GM12878 (cell line): Measurements from ENCODE around the gene PLG. TPM values are rescaled to one million over a fixed set of nuclear protein-coding genes. Genes with fewer than 3 reads are reported as not detected.

Experiments
- ATAC-seq: fragments of 200-7000 bp; cut with Tn5 transposase; 3 replicates; pipeline ENCODE4 v1.9.1; 2020; ENCODE audit warnings: mild to moderate bottlenecking, moderate library complexity
- BruUV-seq: library from RNA; stranded (reverse); fragments of 400-500 nt; replicated peaks from 2 replicates; lab custom pipeline; 2021; lab: Mats Ljungman, UMichigan
- CTCF ChIA-PET: fragments of 300-600 bp; sonication (Branson Sonifier 250); formaldehyde crosslinking; extraction: SDS; loops from one replicate; lab custom pipeline; 2021; ENCODE audit warnings: inconsistent platforms; lab: Yijun Ruan, JAX
- POLR2A ChIA-PET: fragments of 350-600 bp; formaldehyde crosslinking; extraction: SDS; loops from one replicate; lab custom pipeline; 2021; ENCODE audit warnings: inconsistent platforms; lab: Charles Lee
- RAD21 ChIA-PET: fragments of 300-600 bp; sonication (Branson Sonifier 250); formaldehyde crosslinking; loops from one replicate; lab custom pipeline; 2023; ENCODE audit warnings: antibody characterized with exemption; ENCODE audit not compliant: unreplicated experiment; lab: Charles Lee
- SMC1A ChIA-PET: fragments of 300-600 bp; sonication (Branson Sonifier 250); formaldehyde crosslinking; loops from one replicate; lab custom pipeline; 2023; ENCODE audit not compliant: unreplicated experiment, uncharacterized antibody; lab: Charles Lee
- DNase-seq: peaks from one replicate; pipeline ENCODE4 v3.0.0-alpha.2; 2011; ENCODE audit warnings: low read depth, low spot score
- FAIRE-seq: peaks from 3 replicates; lab custom pipeline; 2011; peaks lifted over from hg19 to GRCh38; lab: Jason Lieb, UNC
- H2AFZ ChIP-seq: 2 replicates; pipeline ENCODE4 v1.6.0; 2011; ENCODE audit warnings: low read depth, low read length, control low read depth; ENCODE audit not compliant: control insufficient read depth
- H3K27ac ChIP-seq: 2 replicates; pipeline ENCODE4 v1.5.1; 2011; ENCODE audit warnings: control low read depth; ENCODE audit not compliant: control insufficient read depth, insufficient read depth
- H3K27me3 ChIP-seq, 2 experiments: replicated peaks in 1 of 2; 2 replicates each; pipeline versions ENCODE4 v1.6.0 to v1.6.1; 2011; ENCODE audit warnings: low read length in 1 of 2; ENCODE audit not compliant: control insufficient read depth in 2 of 2, insufficient read depth in 2 of 2
- H3K36me3 ChIP-seq, 2 experiments: 2 replicates each; pipeline ENCODE4 v1.5.1; 2011; ENCODE audit warnings: low read length in 1 of 2; ENCODE audit not compliant: control insufficient read depth in 2 of 2, insufficient read depth in 2 of 2
- H3K4me1 ChIP-seq: 2 replicates; pipeline ENCODE4 v1.6.1; 2011; ENCODE audit warnings: mild to moderate bottlenecking, low read length, moderate library complexity, mixed read lengths; ENCODE audit not compliant: control insufficient read depth, insufficient read depth
- H3K4me2 ChIP-seq: 2 replicates; pipeline ENCODE4 v1.6.0; 2011; ENCODE audit warnings: control low read depth; ENCODE audit not compliant: control insufficient read depth, insufficient read depth
- H3K4me3 ChIP-seq: fragments of 200-600 bp; sonication (generic); 2 replicates; pipeline ENCODE4 v1.5.1; 2016
- H3K79me2 ChIP-seq: 2 replicates; pipeline ENCODE4 v1.6.0; 2011; ENCODE audit warnings: low read length; ENCODE audit not compliant: control insufficient read depth, insufficient read depth
- H3K9ac ChIP-seq: 2 replicates; pipeline ENCODE4 v1.8.0; 2011; ENCODE audit warnings: low read length, control low read depth, mixed read lengths; ENCODE audit not compliant: control insufficient read depth, insufficient read depth
- H3K9me3 ChIP-seq: replicated peaks from 3 replicates; pipeline ENCODE4 v1.5.1; 2011; ENCODE audit warnings: mild to moderate bottlenecking, low read length; ENCODE audit not compliant: control insufficient read depth, insufficient read depth
- H4K20me1 ChIP-seq: 2 replicates; pipeline ENCODE4 v1.6.0; 2011; ENCODE audit not compliant: control insufficient read depth, insufficient read depth
- CTCF ChIP-seq, 3 experiments: IDR thresholded peaks in 2 of 3; conservative IDR thresholded peaks in 1 of 3; 2 replicates each; pipeline ENCODE4 v1.5.1; 2011; ENCODE audit warnings: low read depth in 3 of 3, low read length in 3 of 3, mild to moderate bottlenecking in 3 of 3, control low read depth in 2 of 3, moderate library complexity in 2 of 3, inconsistent platforms in 1 of 3, mixed read lengths in 1 of 3; ENCODE audit not compliant: control insufficient read depth in 2 of 3, insufficient read depth in 1 of 3; ENCODE audit errors: extremely low read depth in 1 of 3
- RAD21 ChIP-seq: IDR thresholded peaks from 2 replicates; pipeline ENCODE4 v1.6.1; 2011; ENCODE audit warnings: mild to moderate bottlenecking, low read depth, low read length, moderate library complexity; ENCODE audit not compliant: insufficient read depth
- SMC3 ChIP-seq: IDR thresholded peaks from 2 replicates; pipeline ENCODE4 v1.6.1; 2011; ENCODE audit warnings: low read length, improper control_type of control experiment, borderline replicate concordance
- WGBS: methylation state at CpG from one replicate; pipeline ENCODE4 v1.1.6; 2016; ENCODE audit warnings: low lambda C conversion rate; ENCODE audit not compliant: insufficient replicate concordance, insufficient coverage; ENCODE audit errors: missing lambda C conversion rate; 5-methylcytosine and 5-hydroxymethylcytosine counted together
- in situ Hi-C: fragments of 300-500 bp; cut with MboI; formaldehyde crosslinking; loops from 9 replicates; pipeline ENCODE4 v1.14.3; 2018; ENCODE audit warnings: mixed read lengths
- intact Hi-C: fragments of 100-400 bp; cut with micrococcal nuclease; formaldehyde crosslinking; loops from one replicate; pipeline ENCODE4 v1.14.2; 2022; ENCODE audit not compliant: unreplicated experiment
- polyA plus RNA-seq, 11 experiments: library from polyadenylated mRNA; depleted of rRNA in 4 of 11; unstranded in 6 of 11; stranded (reverse) in 5 of 11; fragments of >200 nt; fragmentation: Nextera tagmentation in 4 of 11; fragmentation: Illumina TruSeq in 1 of 11; extraction: Ambion mirVana in 4 of 11; extraction: Trizol in 1 of 11; gene quantifications; 1 replicate in 1 of 11; 2 replicates in 10 of 11; pipeline versions ENCODE4 v1.2.1 to v1.2.3, GENCODE V29; 2011 to 2016; ENCODE audit warnings: inconsistent platforms in 2 of 11, missing spikeins in 2 of 11, low read depth in 1 of 11
- total RNA-seq, 4 experiments: library from RNA; depleted of rRNA in 3 of 4; stranded (reverse); fragments of >200 nt in 3 of 4; fragmentation: Illumina TruSeq in 1 of 4; extraction: Trizol in 1 of 4; gene quantifications; 2 replicates each; pipeline versions ENCODE4 v1.2.1 to v1.2.3, GENCODE V29; 2013 to 2021
- TF ChIP-seq, protein P1 (sequence below): IDR thresholded peaks from 2 replicates; pipeline ENCODE4 v1.6.1; 2012; ENCODE audit warnings: mild to moderate bottlenecking, low read depth, low read length
- TF ChIP-seq, protein P2 (sequence below): IDR thresholded peaks from 2 replicates; pipeline ENCODE4 v1.6.1; 2012; ENCODE audit warnings: low read depth, low read length, improper control_type of control experiment

Gene PLG
- total and polyA plus RNA-seq, 10 of the 15 experiments (the other 5 are each of a cell fraction or from before 2014, with no cell fraction given): 0.06 to 3.0 (median 0.97) TPM; not detected in 1

GRCh38 chr6:160733050-160733646, 31.1 kb downstream of the PLG start:
- H3K36me3 ChIP-seq: no peaks in the 10 kb centered on the region
- H3K9me3 ChIP-seq: no peaks in the 10 kb centered on the region; the same call in 2 of the 3 replicates
- ATAC-seq (peak; percentile 89), FAIRE-seq (peak; percentile 92), DNase-seq (no peak)
- in situ Hi-C loops (no loop called here), intact Hi-C loops (loop anchor here (1.0 to 5.0 kb wide), 3 partner anchors 34 to 641 kb away; no protein-coding TSS in a partner anchor)
- no peak overlapping the region for H3K27ac ChIP-seq
- TF ChIP-seq, protein P1, sequence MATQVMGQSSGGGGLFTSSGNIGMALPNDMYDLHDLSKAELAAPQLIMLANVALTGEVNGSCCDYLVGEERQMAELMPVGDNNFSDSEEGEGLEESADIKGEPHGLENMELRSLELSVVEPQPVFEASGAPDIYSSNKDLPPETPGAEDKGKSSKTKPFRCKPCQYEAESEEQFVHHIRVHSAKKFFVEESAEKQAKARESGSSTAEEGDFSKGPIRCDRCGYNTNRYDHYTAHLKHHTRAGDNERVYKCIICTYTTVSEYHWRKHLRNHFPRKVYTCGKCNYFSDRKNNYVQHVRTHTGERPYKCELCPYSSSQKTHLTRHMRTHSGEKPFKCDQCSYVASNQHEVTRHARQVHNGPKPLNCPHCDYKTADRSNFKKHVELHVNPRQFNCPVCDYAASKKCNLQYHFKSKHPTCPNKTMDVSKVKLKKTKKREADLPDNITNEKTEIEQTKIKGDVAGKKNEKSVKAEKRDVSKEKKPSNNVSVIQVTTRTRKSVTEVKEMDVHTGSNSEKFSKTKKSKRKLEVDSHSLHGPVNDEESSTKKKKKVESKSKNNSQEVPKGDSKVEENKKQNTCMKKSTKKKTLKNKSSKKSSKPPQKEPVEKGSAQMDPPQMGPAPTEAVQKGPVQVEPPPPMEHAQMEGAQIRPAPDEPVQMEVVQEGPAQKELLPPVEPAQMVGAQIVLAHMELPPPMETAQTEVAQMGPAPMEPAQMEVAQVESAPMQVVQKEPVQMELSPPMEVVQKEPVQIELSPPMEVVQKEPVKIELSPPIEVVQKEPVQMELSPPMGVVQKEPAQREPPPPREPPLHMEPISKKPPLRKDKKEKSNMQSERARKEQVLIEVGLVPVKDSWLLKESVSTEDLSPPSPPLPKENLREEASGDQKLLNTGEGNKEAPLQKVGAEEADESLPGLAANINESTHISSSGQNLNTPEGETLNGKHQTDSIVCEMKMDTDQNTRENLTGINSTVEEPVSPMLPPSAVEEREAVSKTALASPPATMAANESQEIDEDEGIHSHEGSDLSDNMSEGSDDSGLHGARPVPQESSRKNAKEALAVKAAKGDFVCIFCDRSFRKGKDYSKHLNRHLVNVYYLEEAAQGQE: no peak
- TF ChIP-seq, protein P2, sequence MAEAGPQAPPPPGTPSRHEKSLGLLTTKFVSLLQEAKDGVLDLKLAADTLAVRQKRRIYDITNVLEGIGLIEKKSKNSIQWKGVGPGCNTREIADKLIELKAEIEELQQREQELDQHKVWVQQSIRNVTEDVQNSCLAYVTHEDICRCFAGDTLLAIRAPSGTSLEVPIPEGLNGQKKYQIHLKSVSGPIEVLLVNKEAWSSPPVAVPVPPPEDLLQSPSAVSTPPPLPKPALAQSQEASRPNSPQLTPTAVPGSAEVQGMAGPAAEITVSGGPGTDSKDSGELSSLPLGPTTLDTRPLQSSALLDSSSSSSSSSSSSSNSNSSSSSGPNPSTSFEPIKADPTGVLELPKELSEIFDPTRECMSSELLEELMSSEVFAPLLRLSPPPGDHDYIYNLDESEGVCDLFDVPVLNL: no peak
- TF ChIP-seq SMC3 (peak; percentile 62; the same call in 1 of the 2 replicates), RAD21 (peak; percentile 91), CTCF (IDR thresholded peaks at IDR 0.05 in 2 of 3, conservative IDR thresholded peaks at IDR 0.05 in 1 of 3; ENCODE audit: control insufficient read depth in 2 of 3, extremely low read depth in 1 of 3, insufficient read depth in 1 of 3, low read depth in 3 of 3, low read length in 3 of 3) (peak; percentile 69 to 87 (median 72))
- no peak overlapping the region for H3K4me2 ChIP-seq
- H3K9ac ChIP-seq: no peak overlapping the region
- POLR2A ChIA-PET: no interaction called here
- WGBS: 2% methylated on average over 8 of the region's 8 CpGs
- no peaks in the 10 kb centered on the region for H4K20me1 ChIP-seq
- RAD21 ChIA-PET: interaction anchor here (0.6 to 2.7 kb wide), 4 partner anchors 185 to 641 kb away, joined by 3 to 12 read pairs (median 5); no protein-coding TSS in a partner anchor
- peaks cover 26% of the 10 kb centered on the region for H3K4me1 ChIP-seq
- no TSS peak for BruUV-seq
- H3K27me3 ChIP-seq: no peaks in the 10 kb centered on the region
- H3K79me2 ChIP-seq: no peaks in the 10 kb centered on the region
- SMC1A ChIA-PET: interaction anchor here (0.6 to 1.7 kb wide), 4 partner anchors 17 to 639 kb away, joined by 4 to 8 read pairs (median 6); no protein-coding TSS in a partner anchor
- H2AFZ ChIP-seq: no peak overlapping the region
- H3K4me3 ChIP-seq: no peak overlapping the region
- CTCF ChIA-PET: interaction anchor here (0.9 to 3.8 kb wide), 5 partner anchors 10 to 640 kb away, joined by 3 to 73 read pairs (median 4); no protein-coding TSS in a partner anchor
